GM19043 (cell line): ENCODE data around the gene TET2.

Source experiments
- ATAC-seq: cut with Tn5 transposase; IDR thresholded peaks from one replicate; pipeline ENCODE4 v1.9.1; 2021; ENCODE audit warnings: low read depth; ENCODE audit not compliant: unreplicated experiment

The TET2 gene

DNA sequence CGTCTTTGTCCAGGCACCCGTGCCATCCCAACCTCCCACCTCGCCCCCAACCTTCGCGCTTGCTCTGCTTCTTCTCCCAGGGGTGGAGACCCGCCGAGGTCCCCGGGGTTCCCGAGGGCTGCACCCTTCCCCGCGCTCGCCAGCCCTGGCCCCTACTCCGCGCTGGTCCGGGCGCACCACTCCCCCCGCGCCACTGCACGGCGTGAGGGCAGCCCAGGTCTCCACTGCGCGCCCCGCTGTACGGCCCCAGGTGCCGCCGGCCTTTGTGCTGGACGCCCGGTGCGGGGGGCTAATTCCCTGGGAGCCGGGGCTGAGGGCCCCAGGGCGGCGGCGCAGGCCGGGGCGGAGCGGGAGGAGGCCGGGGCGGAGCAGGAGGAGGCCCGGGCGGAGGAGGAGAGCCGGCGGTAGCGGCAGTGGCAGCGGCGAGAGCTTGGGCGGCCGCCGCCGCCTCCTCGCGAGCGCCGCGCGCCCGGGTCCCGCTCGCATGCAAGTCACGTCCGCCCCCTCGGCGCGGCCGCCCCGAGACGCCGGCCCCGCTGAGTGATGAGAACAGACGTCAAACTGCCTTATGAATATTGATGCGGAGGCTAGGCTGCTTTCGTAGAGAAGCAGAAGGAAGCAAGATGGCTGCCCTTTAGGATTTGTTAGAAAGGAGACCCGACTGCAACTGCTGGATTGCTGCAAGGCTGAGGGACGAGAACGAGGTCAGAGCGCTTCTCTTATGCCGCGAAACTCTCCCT is at the start of gene TET2:
TSS of gene TET2 (plus strand) at position 601 of the 740 bp plus-strand sequence. CDS start 87,067 bp downstream, outside the sequence.
- ATAC-seq: peak; percentile 77

- no peak for ATAC-seq
Measured at GRCh38 chr4:105102016-105102415, 44.7 kb upstream of the TET2 start.

DNA sequence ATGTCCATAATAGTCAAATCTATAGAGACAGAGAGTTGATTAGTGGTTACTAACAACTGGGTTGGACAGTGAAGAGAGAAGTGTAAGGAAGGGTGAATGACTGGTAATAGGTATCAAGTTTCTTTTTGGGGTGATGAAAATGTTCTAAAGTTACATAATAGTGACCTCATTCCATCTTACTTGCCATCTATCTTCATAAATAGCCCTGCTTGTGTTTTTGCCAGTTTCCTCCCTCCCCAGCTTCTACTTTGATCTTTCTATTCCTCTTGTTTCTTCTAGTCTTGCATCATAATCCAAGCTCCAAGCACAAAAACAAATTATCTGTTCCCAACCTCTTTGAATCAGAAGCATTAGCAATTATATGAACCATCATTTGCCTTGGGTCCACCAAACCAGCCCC is 40.2 kb upstream of the TET2 start:
- ATAC-seq: no peak

GRCh38 chr4:105107095-105107856 is 39.4 kb upstream of the TET2 start:
- no peak for ATAC-seq

- no peak for ATAC-seq
Measured at GRCh38 chr4:105108971-105109370, 37.7 kb upstream of the TET2 start.

DNA sequence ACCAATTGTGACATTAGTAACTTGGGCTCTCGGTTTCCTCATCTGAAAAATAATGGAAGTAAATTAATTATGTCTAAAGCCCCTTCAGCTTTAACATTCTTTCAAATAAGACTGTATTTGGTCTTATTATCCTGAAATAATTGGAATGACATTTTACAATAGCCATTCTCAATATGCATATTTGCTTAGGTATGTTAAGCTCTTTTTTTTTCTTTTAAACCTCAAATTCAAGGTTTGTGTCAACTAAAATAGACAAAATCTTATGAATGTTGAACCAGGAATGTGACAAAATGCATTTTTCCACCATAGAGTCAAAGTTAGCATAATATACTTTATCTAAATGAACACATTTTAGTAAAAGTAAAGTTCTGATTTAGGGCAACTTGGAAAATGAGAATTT is 34.4 kb upstream of the TET2 start:
- no peak for ATAC-seq

DNA sequence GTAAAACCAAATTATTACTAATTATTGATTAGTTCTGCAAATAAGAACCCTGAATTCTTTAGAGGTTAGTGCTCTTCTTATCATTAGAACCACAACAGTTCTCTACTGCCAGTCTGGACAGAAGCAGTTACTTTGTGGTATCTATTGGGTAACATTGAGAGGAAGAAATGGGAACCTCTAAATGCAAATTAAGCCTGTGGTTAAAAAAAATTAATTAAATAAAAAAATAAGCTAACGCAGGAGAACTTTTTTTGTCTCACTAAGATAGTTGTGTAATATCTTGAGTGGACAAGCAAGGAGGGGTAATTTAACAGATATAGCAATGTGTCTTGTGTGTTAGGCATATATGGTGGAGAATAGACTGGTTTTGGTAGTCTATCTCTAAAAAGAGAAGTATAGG is 32.9 kb upstream of the TET2 start:
- ATAC-seq: no peak

DNA sequence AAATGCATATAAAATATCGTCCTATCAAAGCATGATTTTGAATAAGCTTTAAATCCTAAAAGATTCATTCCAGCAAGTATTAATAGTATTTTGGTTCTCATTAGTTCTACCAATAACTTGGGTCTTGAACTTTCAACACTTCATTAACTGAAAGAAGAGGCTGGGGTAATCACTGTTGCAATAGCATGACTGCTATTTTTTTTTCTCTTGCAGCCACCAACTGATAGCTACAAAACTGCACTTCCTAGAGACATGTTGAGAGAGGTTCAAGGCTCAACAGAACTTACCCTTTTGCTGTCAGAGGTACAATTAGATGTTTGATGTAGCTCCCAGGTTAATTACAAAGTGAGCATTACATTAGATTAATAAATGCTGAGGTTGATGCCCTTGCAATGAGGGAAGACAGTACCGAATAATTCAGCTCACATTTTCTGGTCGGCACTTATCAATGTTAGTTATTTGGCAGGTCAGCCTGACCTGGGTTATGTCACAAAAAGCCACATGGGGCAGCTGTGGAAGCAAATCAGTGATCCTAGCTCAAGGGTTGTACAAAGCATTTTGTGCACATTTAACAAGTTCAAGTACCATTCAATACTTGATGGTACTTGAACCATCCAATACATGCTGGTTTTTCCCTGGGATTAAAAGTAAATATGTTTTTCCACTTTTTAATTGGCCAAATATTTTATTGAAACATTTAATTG is 29.9 kb upstream of the TET2 start:
- no peak for ATAC-seq

DNA sequence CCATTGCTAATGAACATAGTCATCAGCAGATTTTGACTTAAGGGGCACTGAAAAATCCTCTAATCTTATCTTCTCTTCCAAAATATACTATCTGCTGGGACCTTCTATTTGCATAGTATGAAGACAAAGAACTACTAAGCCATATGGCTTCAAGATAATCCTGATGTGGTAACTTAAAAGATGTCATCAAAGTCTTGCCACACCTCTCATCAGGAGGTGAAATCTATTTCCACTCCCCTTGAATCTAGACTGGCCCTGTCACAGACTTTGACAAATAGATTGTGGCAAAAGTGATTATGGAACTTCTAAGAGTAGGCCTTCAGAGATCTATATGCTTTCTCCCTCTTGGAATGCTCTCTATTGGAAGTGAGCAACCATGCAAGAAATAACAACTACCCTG is 27.3 kb upstream of the TET2 start:
- ATAC-seq: no peak

- ATAC-seq: no peak
Measured at GRCh38 chr4:105120626-105121025, 26.1 kb upstream of the TET2 start.

GRCh38 chr4:105122350-105122749 is 24.3 kb upstream of the TET2 start:
- no peak for ATAC-seq

DNA sequence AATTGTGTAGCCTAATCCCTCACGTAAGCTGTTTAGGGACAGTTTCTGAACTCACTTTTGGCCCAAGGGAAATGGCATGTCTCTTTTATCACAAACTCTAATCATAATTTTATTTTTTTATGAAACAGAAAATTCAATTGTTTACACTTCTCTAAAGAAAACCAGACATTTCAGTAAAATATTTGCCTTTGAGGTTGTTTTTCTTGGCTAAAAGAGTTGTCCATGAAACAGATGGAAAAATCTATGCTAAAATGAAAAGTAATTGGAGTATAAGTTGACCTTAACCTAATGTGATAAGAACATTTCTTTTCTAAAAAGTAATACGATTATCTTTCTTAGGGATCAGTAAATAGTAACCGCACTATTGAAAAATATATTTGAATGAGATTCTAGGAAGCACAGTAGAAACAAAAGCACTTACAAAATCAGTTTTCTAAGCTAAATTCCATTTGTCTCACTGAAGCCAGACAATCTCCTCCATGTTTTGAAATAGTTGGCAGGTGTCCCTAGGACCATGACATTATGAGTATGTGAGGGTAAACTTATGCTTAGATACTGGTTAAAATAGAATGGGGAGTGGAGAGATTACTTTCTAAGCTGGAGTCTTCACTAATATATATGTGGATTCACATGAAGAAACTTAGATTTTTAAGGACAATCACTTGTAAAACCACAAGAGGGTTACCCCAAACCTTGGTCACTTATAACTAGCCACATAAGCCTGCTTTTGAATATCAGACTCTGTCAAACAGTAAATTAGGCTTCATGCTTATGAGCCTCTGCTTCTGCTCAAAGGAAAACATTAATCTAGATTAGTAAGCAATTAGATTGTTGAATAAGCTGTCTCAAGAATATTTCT is 20.1 kb upstream of the TET2 start:
- ATAC-seq: no peak

GRCh38 chr4:105127170-105127445 is 19.6 kb upstream of the TET2 start:
- no peak for ATAC-seq

GRCh38 chr4:105128208-105128607 is 18.5 kb upstream of the TET2 start:
- peak; percentile 54 for ATAC-seq

DNA sequence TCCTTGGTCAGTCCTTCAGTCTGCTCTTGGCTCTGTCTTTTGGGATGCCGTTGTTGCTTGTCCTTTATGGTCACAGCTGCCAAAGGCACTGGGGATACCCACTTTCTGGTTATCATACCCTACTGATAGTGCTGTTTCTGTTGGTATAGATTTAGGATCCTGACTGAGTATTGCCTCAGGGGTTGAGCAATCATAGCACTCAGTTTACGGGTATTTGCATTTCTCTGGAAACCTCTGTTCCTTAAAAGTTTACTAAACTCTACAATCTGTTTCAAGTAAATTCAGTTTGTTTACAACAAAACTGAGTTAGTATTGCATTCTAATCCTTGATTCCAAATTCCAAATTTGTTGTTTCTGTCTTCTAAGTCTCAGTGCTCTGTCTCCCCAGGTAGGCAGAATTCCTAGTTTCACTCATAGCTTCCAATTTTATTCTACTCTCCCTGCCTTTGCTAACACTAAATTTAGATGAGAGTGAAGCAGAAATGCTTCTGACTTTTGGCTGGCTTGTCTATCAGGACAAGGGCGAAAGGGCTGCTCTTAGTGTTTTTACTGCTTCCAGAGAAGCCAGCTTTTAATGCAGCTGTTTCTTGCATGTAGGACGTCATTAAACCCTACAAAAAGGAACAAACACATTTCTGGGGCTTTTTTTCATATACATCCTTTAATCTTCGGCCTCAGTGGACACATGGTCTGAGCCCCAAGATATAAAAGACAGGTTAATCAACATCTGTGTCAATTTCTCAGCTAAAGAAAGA is 17.2 kb upstream of the TET2 start:
- ATAC-seq: no peak

GRCh38 chr4:105130945-105131344 is 15.7 kb upstream of the TET2 start:
- no peak for ATAC-seq

GRCh38 chr4:105133976-105134375 is 12.7 kb upstream of the TET2 start:
- ATAC-seq: no peak

DNA sequence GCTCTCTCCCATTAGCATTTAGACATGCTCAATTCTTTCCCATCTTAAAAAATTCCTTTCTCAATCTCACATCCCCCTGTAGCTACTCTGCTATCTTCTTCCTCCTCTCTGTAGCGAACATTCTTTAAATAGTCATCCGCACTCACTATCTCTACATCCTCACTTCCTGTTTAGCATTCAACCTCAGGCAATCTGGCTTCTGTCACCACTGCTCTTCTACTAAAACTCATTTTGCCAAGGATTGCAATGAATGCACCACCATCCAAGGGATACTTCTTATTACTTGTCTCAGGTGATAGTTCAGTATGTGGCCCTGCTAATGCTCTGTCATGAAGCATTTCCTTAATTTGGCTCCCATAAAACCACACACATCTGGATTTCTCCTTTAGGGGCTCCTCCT is 10.9 kb upstream of the TET2 start:
- no peak for ATAC-seq

GRCh38 chr4:105137121-105137875 is 9.4 kb upstream of the TET2 start:
- no peak for ATAC-seq
